HG03045 (cell line): Measurements from ENCODE around the gene STUM.

Experiments used
- ATAC-seq: cut with Tn5 transposase; IDR thresholded peaks from one replicate; pipeline ENCODE4 v1.9.1; 2021; ENCODE audit warnings: mild to moderate bottlenecking, moderate library complexity; ENCODE audit not compliant: unreplicated experiment

The STUM gene

DNA sequence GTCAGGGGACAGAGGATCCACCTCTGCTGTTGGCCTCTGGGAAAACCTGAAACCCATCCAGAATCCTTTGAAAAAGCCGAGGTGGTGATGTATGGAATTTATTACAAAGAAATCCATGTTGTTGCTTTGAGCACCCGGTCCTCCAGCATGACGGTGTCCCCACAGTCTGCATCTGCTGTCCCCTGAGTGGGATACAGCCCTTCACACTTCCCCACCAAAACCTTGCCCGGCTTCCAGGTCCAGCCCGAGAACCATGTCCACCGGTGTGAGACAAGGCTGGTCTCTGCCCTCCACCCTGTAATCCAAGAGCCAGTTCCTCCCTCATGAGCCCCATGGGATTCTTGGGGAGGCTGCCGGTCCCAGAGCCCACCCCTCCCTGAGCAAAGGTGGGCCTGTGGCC is 70.5 kb downstream of the STUM start:
- ATAC-seq, result no peak

DNA sequence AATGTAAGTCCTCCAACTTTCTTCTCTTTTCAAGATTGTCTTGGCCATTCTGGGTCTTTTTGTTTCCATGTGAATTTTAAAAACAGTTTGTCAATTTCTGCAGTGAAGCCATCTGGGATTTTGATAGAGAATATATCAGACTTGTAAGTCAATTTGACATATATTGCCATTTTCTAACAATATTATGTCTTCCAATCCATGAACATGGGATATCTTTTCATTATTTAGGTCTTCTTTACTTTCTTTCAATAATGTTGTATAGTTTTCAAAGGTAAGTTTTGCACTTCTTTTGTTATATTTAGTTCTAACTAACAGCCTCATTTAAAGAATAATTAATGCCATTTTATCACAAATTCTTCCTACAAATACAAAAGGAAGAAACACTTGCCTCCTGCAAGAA is 73.4 kb downstream of the STUM start:
- ATAC-seq, result no peak

- no peak for ATAC-seq
Observed at GRCh38 chr1:226624526-226624925, 76.0 kb downstream of the STUM start.

DNA sequence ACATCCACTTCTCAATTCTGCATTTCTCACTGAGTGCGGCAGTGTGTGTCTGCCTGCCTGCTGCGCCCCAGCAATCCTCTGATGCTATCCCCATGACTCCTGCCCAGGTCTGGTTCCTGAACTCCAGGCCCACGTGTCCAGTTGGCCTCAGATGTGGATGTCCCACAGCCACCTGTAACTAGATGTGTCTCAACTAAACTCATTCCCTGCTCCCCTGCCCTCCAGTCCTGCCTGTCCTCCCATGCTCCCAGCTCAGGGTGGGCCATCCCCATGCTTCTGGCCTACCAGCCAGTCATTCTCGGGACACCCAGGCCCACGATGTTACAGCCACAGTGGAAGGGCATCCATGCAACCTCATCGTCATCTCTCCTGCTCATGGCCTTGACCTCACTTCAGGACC is 76.8 kb downstream of the STUM start:
- ATAC-seq, result no peak

GRCh38 chr1:226625832-226626576 is 77.4 kb downstream of the STUM start:
- ATAC-seq, result no peak

GRCh38 chr1:226626577-226626956 is 78.0 kb downstream of the STUM start:
- peak; percentile 77 for ATAC-seq

GRCh38 chr1:226627050-226627755 is 78.6 kb downstream of the STUM start:
- ATAC-seq, result no peak

GRCh38 chr1:226627924-226628611 is 79.5 kb downstream of the STUM start:
- no peak for ATAC-seq

DNA sequence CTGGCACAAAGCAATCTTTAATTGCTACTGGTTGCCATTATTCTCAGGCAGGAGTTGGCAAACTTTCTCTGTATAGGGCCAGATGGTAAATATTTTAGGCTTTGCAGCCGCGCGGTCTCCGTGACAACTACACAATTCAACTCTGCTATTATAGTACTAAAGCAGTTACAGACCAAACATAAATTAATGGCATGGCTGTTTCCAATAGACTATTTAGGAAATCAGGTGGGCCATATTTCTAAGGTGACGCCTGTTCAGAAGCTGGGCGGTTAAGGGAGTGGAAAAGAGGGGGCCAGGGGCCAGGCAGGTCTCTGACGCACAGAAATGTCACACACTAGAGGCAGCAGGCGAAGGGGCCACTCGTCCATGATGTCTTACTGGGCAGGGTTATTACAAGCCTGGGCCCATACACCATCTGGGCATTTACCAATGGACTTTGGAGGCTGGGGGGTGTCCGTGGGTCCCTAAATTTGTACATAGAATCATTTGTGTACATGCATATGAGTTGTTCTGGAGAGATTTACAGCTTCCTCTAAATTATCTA is 80.1 kb downstream of the STUM start:
- ATAC-seq, result no peak

DNA sequence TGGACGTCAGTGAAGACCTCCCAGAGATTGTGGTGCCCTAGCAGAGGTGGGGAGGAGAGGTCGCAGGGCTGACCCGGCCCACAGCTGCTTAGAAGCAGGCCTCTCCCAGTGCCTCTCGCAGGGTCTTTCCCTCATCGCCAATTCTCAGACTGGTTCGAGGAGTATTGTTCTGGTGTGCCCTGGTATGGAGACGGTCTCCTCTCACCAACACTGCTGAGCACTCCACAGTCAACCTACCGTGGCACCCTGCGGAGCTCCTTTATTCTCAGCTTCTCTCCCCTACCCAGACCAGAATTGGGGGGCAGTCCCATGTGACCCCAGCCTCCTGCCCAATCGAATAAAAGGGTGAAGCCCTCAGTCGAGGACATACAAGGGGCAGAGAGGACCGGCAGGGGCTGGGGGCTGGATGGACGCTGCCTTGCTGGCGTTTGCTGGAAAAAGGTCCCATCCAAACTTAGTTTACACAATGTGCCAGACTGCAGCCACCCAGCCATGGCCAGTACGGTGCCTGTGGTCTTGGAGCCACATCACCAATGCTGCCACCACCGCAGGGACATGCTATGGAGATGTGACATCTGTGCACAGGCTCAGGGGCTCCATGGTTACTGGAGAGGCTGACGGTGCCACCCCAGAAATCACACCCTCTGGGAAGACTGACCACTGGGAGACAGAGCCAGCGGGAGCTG is 80.8 kb downstream of the STUM start:
- no peak for ATAC-seq

DNA sequence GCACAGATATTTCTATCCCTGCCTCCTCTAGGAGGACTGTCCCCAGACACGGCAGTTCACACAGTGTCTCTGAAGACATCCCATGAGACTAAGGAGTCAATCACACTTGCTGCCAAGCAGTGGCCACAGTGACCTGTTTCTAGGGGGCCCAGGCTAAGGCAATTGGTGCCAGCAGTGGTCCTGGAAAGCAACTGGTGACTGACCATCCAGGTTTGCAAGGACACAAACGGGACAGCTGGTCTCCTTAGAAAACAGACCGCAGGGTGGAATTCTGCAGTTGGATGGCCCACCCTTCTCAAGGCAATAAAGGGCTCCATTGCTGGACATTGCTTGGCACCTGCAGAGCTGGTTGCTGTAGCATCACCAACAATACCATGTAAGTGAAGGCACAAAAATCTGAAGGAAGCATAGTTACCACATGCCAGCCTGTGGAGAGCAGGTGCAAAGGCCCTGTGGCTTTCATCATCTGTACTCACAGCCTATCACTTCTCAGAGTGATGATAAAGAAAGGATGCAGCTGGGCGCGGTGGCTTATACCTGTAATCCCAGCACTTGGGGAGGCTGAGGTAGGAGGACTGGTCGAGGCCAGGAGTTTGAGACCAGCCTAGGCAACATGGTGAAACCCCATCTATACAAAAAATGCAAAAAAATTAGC is 81.5 kb downstream of the STUM start:
- ATAC-seq, result no peak

GRCh38 chr1:226630592-226630991 is 82.0 kb downstream of the STUM start:
- no peak for ATAC-seq

DNA sequence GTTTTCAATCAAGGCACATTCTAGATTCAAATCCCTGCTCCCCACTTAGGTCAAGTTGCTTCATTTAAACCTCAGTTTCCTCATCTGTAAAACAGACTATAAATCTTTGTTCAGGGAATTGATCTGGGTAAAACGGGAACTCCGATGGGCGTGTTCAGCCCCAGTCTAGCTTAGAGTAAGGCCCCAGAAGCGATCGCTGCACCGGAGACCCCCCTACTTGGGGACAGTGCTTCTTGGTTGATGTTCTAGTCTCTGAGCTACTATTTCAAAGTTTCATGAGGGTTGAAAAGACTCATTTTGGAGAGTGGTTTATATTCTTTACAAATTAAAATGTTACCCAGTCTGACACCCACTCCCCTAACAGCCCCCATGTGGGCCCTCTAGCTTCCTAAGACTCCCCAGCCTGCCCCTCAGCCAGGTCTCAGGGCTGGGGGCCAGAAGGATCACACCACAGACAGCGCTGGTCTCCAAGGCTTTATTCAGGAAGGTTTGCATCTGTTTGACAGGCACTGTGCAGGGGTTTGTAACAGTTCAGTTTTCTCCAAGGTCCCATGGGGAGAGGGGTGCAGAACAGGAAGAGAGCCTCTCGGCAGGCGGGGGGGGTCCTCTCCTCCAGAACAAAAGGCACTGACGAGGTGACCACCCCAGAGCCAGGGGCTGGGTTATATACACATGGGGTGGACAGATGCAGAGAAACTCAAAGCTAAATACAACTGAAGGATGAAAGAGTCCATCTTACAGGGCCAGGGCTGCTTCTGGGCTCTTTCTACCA is 82.9 kb downstream of the STUM start:
- no peak for ATAC-seq

- no peak for ATAC-seq
Observed at GRCh38 chr1:226632169-226632879, 83.8 kb downstream of the STUM start.

- ATAC-seq, result no peak
Observed at GRCh38 chr1:226632922-226633351, 84.4 kb downstream of the STUM start.

DNA sequence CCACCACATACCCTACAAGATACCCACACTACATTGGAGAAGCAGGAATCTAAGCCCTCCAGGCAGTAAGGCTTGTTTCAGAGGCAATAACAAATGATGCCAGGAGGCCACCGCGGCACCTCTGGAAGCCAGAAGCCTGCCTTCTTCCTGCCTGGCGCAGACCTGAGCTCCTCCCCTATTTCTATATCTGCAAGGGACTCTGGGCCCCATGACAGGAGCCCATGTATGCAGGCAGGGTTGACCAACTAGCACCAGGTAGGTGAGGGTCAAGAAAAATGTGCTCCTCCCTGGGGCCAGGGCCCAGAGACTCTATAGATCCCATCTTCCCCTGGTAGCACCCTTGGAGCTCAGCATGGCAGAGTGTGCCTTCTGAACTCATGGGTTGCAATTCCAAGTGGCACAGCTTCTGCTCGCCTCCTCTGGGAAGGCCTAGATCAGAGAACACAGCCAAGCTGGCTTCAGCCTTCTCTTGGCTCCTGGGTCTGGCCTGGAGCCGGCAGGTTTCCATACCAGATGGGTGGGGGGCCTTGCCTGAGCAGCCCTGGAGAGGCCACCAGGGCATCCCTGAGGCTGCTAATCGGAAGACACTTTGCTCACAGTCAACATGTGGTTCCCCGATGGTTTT is 85.1 kb downstream of the STUM start:
- peak; percentile 4 for ATAC-seq

GRCh38 chr1:226634166-226634588 is 85.6 kb downstream of the STUM start:
- ATAC-seq, result peak; percentile 67

DNA sequence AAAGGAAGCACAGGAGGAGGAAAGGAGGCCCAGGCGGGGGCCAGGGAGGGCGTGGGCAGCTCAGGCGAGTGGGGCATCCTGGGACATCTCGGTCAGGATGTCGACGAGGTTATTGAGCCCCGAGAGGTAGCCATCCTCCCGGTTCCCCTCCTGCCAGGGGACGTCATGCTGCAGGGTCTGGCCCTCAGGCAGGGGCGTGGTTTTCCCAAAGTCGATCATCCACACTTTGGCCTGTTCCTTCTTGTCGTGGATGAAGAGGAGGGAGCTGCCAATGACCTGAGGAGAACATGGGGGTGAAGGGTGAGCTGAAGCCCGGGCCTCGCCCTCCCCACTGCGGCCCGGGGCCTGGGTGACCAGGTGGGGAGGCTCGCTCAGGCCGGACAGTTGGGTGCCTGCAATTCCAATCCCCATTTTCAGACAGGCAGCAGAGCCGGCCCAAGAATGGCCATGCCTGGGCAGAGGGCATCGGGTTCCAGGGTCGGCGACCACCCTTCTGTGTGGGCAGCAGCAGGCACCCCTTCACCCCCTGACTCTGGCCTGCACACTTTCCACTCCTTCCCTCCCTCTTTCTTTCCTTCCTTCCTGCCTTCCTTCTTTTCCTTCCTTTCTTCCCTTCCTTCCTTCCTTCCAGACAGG is 86.2 kb downstream of the STUM start:
- no peak for ATAC-seq
